HepG2 (cell line): ENCODE results near the gene RASA2. TPM values are rescaled to one million over a fixed set of nuclear protein-coding genes. Genes with fewer than 3 reads are reported as not detected.

Experiments
- ATAC-seq: fragments of 200-7000 bp; cut with Tn5 transposase; 3 replicates; pipeline ENCODE4 v1.9.1; 2020; ENCODE audit warnings: mild to moderate bottlenecking, moderate library complexity
- BruUV-seq: library from RNA; stranded (reverse); fragments of 400-500 nt; replicated peaks from 2 replicates; lab custom pipeline; 2021; lab: Mats Ljungman, UMichigan
- CTCF ChIA-PET: fragments of 300-600 bp; formaldehyde crosslinking; extraction: SDS; loops from one replicate; lab custom pipeline; 2021; ENCODE audit warnings: low total read pairs, inconsistent platforms, low intra/inter-chr PET ratio; lab: Yijun Ruan, JAX
- POLR2A ChIA-PET: fragments of 350-600 bp; sonication (Branson Sonifier 250); formaldehyde crosslinking; loops from one replicate; lab custom pipeline; 2020; ENCODE audit warnings: antibody characterized with exemption, inconsistent platforms; lab: Yijun Ruan, JAX
- DNase-seq: peaks from one replicate; pipeline ENCODE4 v3.0.0-alpha.2; 2015; ENCODE audit warnings: low spot score
- FAIRE-seq: peaks from 3 replicates; lab custom pipeline; 2011; peaks lifted over from hg19 to GRCh38; lab: Jason Lieb, UNC
- H2AFZ ChIP-seq: one replicate; pipeline ENCODE4 v1.6.1; 2011; ENCODE audit warnings: low read length, inconsistent platforms
- H3K27ac ChIP-seq: fragments of 300-600 bp; 3 replicates; pipeline ENCODE4 v1.8.0; 2011; ENCODE audit warnings: mixed run types, mild to moderate bottlenecking, mixed read lengths, low read length, inconsistent platforms; ENCODE audit not compliant: insufficient read depth; ENCODE audit errors: extremely low read length
- H3K27me3 ChIP-seq, 2 experiments: fragments of 200-600 bp in 1 of 2; 2 replicates in 1 of 2; 3 replicates in 1 of 2; pipeline versions ENCODE4 v1.6.0 to v1.8.0; 2011; ENCODE audit warnings: low read length in 2 of 2, mild to moderate bottlenecking in 2 of 2, moderate library complexity in 2 of 2, inconsistent platforms in 1 of 2; ENCODE audit not compliant: insufficient read depth in 2 of 2, control insufficient read depth in 1 of 2
- H3K36me3 ChIP-seq, 2 experiments: fragments of 200-600 bp in 1 of 2; replicated peaks in 1 of 2; 2 replicates in 1 of 2; 3 replicates in 1 of 2; pipeline versions ENCODE4 v1.5.1 to v1.8.0; 2011; ENCODE audit warnings: low read length in 2 of 2, inconsistent platforms in 1 of 2; ENCODE audit not compliant: insufficient read depth in 2 of 2, control insufficient read depth in 1 of 2
- H3K4me1 ChIP-seq: 2 replicates; pipeline ENCODE4 v1.5.1; 2012; ENCODE audit warnings: low read length, inconsistent platforms; ENCODE audit not compliant: insufficient read depth
- H3K4me2 ChIP-seq: 2 replicates; pipeline ENCODE4 v1.6.0; 2011; ENCODE audit warnings: low read depth, low read length, inconsistent platforms
- H3K4me3 ChIP-seq, 3 experiments: fragments of 200-600 bp in 1 of 3; sonication (generic), shearing (Covaris generic) in 1 of 3; replicated peaks in 1 of 3; 2 replicates each; pipeline ENCODE4 v1.5.1; 2011 to 2016; ENCODE audit warnings: low read length in 3 of 3, inconsistent platforms in 2 of 3, low read depth in 2 of 3, mild to moderate bottlenecking in 2 of 3, control low read depth in 1 of 3, mixed read lengths in 1 of 3; ENCODE audit not compliant: insufficient read depth in 1 of 3
- H3K79me2 ChIP-seq: one replicate; pipeline ENCODE4 v1.6.1; 2011; ENCODE audit warnings: low read length, inconsistent platforms; ENCODE audit not compliant: insufficient read depth
- H3K9ac ChIP-seq: 2 replicates; pipeline ENCODE4 v1.6.0; 2011; ENCODE audit warnings: mild to moderate bottlenecking, low read depth, low read length, inconsistent platforms; ENCODE audit not compliant: insufficient read depth
- H3K9me3 ChIP-seq: 2 replicates; pipeline ENCODE4 v1.5.1; 2012; ENCODE audit warnings: mild to moderate bottlenecking, low read length
- H4K20me1 ChIP-seq: 2 replicates; pipeline ENCODE4 v1.6.0; 2011; ENCODE audit warnings: inconsistent platforms, mild to moderate bottlenecking, low read length, moderate library complexity; ENCODE audit not compliant: insufficient read depth
- CHD2 ChIP-seq: IDR thresholded peaks from 2 replicates; pipeline ENCODE4 v1.6.1; 2011; ENCODE audit warnings: low read depth, low read length, improper control_type of control experiment
- DNMT3B ChIP-seq: conservative IDR thresholded peaks from 2 replicates; pipeline ENCODE4 v1.6.1; 2016; ENCODE audit warnings: missing biosample characterization, control low read depth
- GATAD2A ChIP-seq: IDR thresholded peaks from 2 replicates; pipeline ENCODE4 v1.6.1; 2016
- NR2F1 ChIP-seq, 2 experiments: fragments of 450-650 bp in 1 of 2; formaldehyde crosslinking in 1 of 2; IDR thresholded peaks; 2 replicates each; pipeline versions ENCODE4 v1.5.0 to v1.6.1; 2016 to 2020; ENCODE audit warnings: mild to moderate bottlenecking in 1 of 2, missing compliant biosample characterization in 1 of 2, missing genetic modification reagents in 1 of 2, moderate library complexity in 1 of 2
- NR2F6 ChIP-seq, 2 experiments: IDR thresholded peaks; 2 replicates each; pipeline ENCODE4 v1.6.1; 2016; ENCODE audit warnings: antibody characterized with exemption in 1 of 2, mild to moderate bottlenecking in 1 of 2
- RBFOX2 ChIP-seq: fragments of 200-400 bp; formaldehyde crosslinking; IDR thresholded peaks from 2 replicates; pipeline ENCODE4 v1.6.1; 2017; ENCODE audit warnings: low read depth, mild to moderate bottlenecking, low read length
- U2AF1 ChIP-seq: fragments of 200-400 bp; formaldehyde crosslinking; optimal IDR thresholded peaks from 2 replicates; pipeline ENCODE3; 2017; ENCODE audit warnings: mild to moderate bottlenecking, low read depth, low read length
- ZNF501 ChIP-seq: sonication (generic); formaldehyde crosslinking; IDR thresholded peaks from 2 replicates; pipeline ENCODE4 v1.5.1; 2020; ENCODE audit warnings: mild to moderate bottlenecking, moderate library complexity, missing genetic modification reagents
- ZNF674 ChIP-seq: sonication (generic); formaldehyde crosslinking; IDR thresholded peaks from 2 replicates; pipeline ENCODE4 v1.5.0; 2020; ENCODE audit warnings: low read depth, mild to moderate bottlenecking, missing genetic modification reagents
- ZNF709 ChIP-seq: sonication (generic); formaldehyde crosslinking; IDR thresholded peaks from 2 replicates; pipeline ENCODE4 v1.5.0; 2020; ENCODE audit warnings: mild to moderate bottlenecking, missing genetic modification reagents
- WGBS: methylation state at CpG from one replicate; pipeline ENCODE4 v1.1.6; 2017; ENCODE audit warnings: low lambda C conversion rate; 5-methylcytosine and 5-hydroxymethylcytosine counted together
- in situ Hi-C: cut with HindIII; loops from 2 replicates; pipeline ENCODE4 v1.10.0; 2017; ENCODE audit warnings: low pct_unique_long_range_greater_than_20kb; ENCODE audit not compliant: extremely low pct_ligation_motif_present
- intact Hi-C: fragments of 100-400 bp; cut with micrococcal nuclease; formaldehyde crosslinking; loops from one replicate; pipeline ENCODE4 v1.10.0; 2022; ENCODE audit not compliant: unreplicated experiment
- polyA plus RNA-seq, 8 experiments: library from polyadenylated mRNA; depleted of rRNA in 3 of 8; stranded (reverse) in 7 of 8; unstranded in 1 of 8; fragments of >200 nt; fragmentation: Illumina TruSeq in 4 of 8; extraction: Trizol in 4 of 8; gene quantifications; 2 replicates each; pipeline versions ENCODE4 v1.2.1 to v1.2.3, GENCODE V29; 2011 to 2016; ENCODE audit warnings: low read depth in 4 of 8, missing spikeins in 1 of 8, mixed read lengths in 1 of 8; ENCODE audit not compliant: insufficient read depth in 1 of 8
- total RNA-seq, 5 experiments: library from RNA; depleted of rRNA; stranded (reverse); fragments of >200 nt; fragmentation: Illumina TruSeq; extraction: Trizol; gene quantifications; 2 replicates each; pipeline ENCODE4 v1.2.3, GENCODE V29; 2016; ENCODE audit warnings: low read depth in 1 of 5
- TF ChIP-seq, protein P1 (sequence below): sonication (generic); formaldehyde crosslinking; IDR thresholded peaks from 2 replicates; pipeline ENCODE4 v1.4.0; 2020; ENCODE audit warnings: missing genetic modification reagents, mild to moderate bottlenecking, borderline replicate concordance

RASA2 gene
- total and polyA plus RNA-seq, 2 of the 13 experiments (the other 11 are each of a cell fraction or from before 2014, with no cell fraction given), result 5.4 to 8.5 TPM

DNA sequence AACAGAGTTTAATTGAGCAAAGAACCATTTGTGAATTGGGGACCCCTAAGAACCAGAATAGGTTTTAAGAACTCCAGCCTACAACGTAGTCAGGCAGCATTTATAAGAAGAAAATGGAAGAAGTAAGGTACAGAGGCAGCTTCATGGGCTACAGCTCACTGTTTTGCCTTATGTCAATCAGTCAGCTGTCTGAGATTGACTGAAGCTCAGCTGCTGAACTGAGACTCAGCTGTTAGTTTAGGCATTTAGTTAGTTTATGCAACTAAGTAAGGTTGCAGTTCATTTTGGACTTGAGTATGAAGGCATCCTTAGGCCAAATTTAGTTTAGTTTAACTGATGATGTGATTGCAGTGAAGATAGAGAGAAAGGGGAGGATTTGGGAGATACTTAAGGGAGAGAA is 34.1 kb upstream of the RASA2 start:
- no peak overlapping the region for H3K27ac ChIP-seq
- peaks cover 53% of the 10 kb centered on the region for H3K4me1 ChIP-seq
- CTCF ChIA-PET, result interaction anchor here (1.3 to 2.2 kb wide), 3 partner anchors 92 to 150 kb away, joined by 6 to 9 read pairs (median 8); no protein-coding TSS in a partner anchor
- no peak for FAIRE-seq
- POLR2A ChIA-PET, result interaction anchor here (2.3 kb wide), 1 partner anchor 21 kb away, joined by 6 read pairs; no protein-coding TSS in a partner anchor
- intact Hi-C loops, result no loop called here
- H2AFZ ChIP-seq, result no peak overlapping the region
- WGBS, result 36% methylated on average over 1 of the region's 1 CpG
- BruUV-seq, result no TSS peak
- peaks cover 0 to 4% of the 10 kb centered on the region in 2 experiments; a peak in 1 of 5 replicates for H3K36me3 ChIP-seq
- no peaks in the 10 kb centered on the region for H3K79me2 ChIP-seq
- H4K20me1 ChIP-seq, result no peaks in the 10 kb centered on the region
- DNase-seq, result no peak
- H3K4me3 ChIP-seq, result no peak overlapping the region
- ATAC-seq, result no peak
- no peaks in the 10 kb centered on the region for H3K27me3 ChIP-seq
- in situ Hi-C loops, result loop anchor here (5.0 kb wide), 1 partner anchor 95 kb away; no protein-coding TSS in a partner anchor
- no peak overlapping the region for H3K4me2 ChIP-seq
- no peak overlapping the region for H3K9ac ChIP-seq
- no peaks in the 10 kb centered on the region for H3K9me3 ChIP-seq
- TF ChIP-seq DNMT3B (CRISPR knock-in tag) (no peak), ZNF674 (CRISPR knock-in tag) (no peak), CHD2 (no peak), ZNF501 (CRISPR knock-in tag) (no peak), U2AF1 (no peak), NR2F1 (CRISPR knock-in tag; IDR thresholded peaks at IDR 0.05) (no peak), RBFOX2 (no peak), ZNF709 (CRISPR knock-in tag) (no peak), GATAD2A (CRISPR knock-in tag) (no peak), NR2F6 (IDR thresholded peaks at IDR 0.05) (no peak), NR2F6 (CRISPR knock-in tag; IDR thresholded peaks at IDR 0.05) (no peak)
- TF ChIP-seq, protein P1, sequence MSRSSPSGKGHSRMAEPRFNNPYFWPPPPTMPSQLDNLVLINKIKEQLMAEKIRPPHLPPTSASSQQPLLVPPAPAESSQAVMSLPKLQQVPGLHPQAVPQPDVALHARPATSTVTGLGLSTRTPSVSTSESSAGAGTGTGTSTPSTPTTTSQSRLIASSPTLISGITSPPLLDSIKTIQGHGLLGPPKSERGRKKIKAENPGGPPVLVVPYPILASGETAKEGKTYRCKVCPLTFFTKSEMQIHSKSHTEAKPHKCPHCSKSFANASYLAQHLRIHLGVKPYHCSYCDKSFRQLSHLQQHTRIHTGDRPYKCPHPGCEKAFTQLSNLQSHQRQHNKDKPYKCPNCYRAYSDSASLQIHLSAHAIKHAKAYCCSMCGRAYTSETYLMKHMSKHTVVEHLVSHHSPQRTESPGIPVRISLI (CRISPR knock-in tag), result no peak
